Right lobe of liver (tissue), 4 donors: ENCODE data around the gene SFXN1.

Source experiments
- CTCF ChIP-seq, 4 donors: fragments of 200-600 bp in 3 of 4; fragments of 450-650 bp in 1 of 4; IDR thresholded peaks; one replicate each; pipeline versions ENCODE4 v1.5.1 to v1.8.0; 2016 to 2022; ENCODE audit warnings: antibody characterized with exemption in 4 of 4, mild to moderate bottlenecking in 2 of 4
- POLR2A ChIP-seq: fragments of 450-650 bp; IDR thresholded peaks from one replicate; pipeline ENCODE4 v1.6.1; 2017; ENCODE audit warnings: antibody characterized with exemption, mild to moderate bottlenecking
- donor health status: DM: no; HTN: no; CAD: no.
- donor health status: DM: no; HTN: no; CAD: no.
- donor health status: DM: no; HTN: yes; CAD: no.

- TF ChIP-seq CTCF (IDR thresholded peaks at IDR 0.05) (no peak), POLR2A (no peak)
These were observed 57.4 kb downstream of the SFXN1 start for GRCh38 chr5:175535796-175536195.
